CD1c-positive myeloid dendritic cell (primary cell): ENCODE results near the gene IFNA17.
"Not testable (repeated sequence)": the region's sequence is repeated elsewhere in the genome, so short reads cannot be mapped to it uniquely, and the experiment has no call there.

Experiments used
- DNase-seq: peaks from one replicate; pipeline ENCODE4 v3.0.0-alpha.2; 2016; ENCODE audit errors: extremely low spot score

Gene IFNA17

DNA sequence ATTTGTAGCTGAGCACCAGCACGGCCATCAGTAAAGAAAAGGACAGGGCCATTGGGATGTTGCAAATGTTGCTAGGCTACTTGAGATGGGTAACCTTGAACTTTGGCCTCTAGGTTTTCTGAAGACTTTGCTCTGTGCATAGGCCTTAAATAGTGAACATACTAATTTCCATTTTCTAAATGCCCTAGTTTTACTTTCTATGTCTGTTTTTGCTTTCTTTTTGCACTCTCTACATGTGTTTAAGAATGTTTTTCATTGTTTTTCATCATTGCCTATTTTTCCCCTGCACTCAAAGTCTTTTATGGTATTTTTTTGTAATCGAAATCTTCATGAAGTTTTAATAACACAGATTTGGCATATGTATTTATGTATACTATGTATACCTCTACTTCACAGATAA lies at the start of gene IFNA17:
TSS of gene IFNA17 (minus strand) at position 101 of the 400 bp plus-strand sequence. CDS start at position 52, 49 bp downstream.
- DNase-seq, result no peak

DNA sequence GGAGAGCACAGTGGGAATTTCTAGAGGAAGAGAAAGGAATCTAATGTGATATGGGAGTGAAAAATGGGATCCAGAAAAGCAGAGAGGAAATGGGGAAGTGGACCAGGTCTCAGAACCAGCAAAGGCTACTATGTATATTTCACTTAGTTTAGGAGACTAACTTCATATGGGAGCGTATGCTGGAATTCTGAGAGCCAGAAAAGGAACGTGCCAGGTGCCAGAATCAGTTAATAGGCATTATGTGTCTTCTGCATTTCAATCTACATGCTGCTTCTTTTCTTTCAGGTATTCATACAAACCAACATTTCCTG lies 40.3 kb upstream of the IFNA17 start:
- DNase-seq, result no peak

DNA sequence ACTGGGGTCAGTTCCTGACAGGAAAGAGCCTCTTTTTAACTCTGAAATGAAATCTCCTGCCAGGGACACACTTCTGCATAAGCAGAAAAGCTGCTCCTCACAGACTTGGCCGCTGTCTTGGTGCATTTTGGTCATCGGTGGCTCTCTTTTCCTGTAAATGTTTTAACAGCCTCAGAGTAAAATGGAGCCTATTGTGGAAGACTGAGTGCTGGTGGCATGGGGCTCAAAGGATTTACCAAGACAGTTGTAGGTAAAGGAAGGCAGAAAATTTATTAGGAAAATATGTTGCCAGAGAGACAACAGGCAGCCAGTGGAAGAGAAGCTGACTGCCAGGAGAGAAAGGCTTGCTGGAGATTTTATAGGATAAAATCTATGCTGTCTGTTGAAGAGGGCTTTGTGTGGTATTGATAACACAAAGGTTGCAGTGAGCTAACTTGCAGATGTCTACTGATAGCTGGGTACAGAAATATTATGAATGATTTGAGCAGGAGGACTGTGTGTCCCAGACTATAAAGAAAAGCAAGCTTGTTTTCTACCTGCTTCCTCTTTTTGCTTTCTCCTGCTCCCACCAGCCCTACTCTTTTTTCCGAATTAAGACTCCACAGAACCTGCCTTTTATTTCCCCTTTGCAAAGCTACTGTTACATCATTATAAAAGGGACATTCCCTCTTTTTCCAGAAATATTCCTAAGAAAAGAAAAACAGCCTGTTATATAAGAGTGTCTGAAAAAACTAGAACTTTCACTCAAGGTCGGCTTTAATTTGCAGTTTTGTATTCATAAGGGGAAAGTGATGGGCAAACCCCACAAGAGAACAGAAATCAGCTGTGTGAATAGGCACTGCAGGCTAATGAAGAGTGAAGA lies 39.7 kb upstream of the IFNA17 start:
- DNase-seq, result no peak

GRCh38 chr9:21266733-21267484 lies 38.9 kb upstream of the IFNA17 start:
- no peak for DNase-seq

GRCh38 chr9:21265421-21266189 lies 37.6 kb upstream of the IFNA17 start:
- DNase-seq, result no peak

- DNase-seq, result no peak
These were observed 27.7 kb upstream of the IFNA17 start for GRCh38 chr9:21255538-21256212.

- peak; percentile 64 for DNase-seq
These were observed 24.9 kb upstream of the IFNA17 start for GRCh38 chr9:21252721-21253547.

GRCh38 chr9:21251638-21252037 lies 23.6 kb upstream of the IFNA17 start:
- no peak for DNase-seq

GRCh38 chr9:21251190-21251589 lies 23.2 kb upstream of the IFNA17 start:
- no peak for DNase-seq

DNA sequence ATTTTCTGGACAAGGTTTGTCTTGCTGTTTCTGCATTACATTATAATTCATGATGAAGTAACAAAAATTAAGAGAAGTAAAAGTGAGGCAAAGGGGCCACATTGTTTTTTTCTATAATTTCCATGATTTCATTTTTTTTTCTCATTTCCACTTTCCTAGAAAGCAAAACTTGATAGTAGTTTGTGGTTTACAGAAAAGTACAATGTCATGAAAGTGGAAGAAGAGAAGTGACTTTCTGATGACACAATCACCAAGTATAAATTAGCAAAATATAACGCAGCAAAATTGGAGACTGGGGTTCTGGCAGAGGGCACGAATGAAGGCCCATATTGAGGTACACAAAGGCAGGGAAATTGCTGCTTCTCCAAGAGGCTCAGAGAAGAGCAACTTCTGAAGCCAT lies 16.8 kb upstream of the IFNA17 start:
- DNase-seq, result peak; percentile 58

- DNase-seq, result peak; percentile 6
These were observed 11.9 kb upstream of the IFNA17 start, which contains the start of gene IFNA14 for GRCh38 chr9:21239911-21240310. Gene IFNA14 (minus strand): TSS chr9:21240005. CDS start chr9:21239935, 70 bp downstream.

DNA sequence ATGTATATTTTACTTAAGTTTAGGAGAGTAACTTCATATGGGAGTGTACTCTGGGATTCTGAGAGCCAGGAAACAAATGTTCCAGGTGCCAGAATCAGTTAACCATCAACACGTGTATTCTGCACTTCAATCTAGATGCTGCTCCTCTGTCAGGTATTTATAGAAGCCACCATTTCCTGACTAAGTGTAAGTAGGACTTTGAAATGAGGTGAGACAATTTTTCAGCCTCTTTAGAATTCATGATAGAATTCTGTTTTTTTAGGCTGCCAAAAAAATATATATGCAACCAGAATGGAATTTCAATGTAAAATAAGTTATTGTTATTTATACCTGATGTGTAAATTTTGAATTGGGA lies 8.3 kb upstream of the IFNA17 start:
- not testable (repeated sequence) for DNase-seq

DNA sequence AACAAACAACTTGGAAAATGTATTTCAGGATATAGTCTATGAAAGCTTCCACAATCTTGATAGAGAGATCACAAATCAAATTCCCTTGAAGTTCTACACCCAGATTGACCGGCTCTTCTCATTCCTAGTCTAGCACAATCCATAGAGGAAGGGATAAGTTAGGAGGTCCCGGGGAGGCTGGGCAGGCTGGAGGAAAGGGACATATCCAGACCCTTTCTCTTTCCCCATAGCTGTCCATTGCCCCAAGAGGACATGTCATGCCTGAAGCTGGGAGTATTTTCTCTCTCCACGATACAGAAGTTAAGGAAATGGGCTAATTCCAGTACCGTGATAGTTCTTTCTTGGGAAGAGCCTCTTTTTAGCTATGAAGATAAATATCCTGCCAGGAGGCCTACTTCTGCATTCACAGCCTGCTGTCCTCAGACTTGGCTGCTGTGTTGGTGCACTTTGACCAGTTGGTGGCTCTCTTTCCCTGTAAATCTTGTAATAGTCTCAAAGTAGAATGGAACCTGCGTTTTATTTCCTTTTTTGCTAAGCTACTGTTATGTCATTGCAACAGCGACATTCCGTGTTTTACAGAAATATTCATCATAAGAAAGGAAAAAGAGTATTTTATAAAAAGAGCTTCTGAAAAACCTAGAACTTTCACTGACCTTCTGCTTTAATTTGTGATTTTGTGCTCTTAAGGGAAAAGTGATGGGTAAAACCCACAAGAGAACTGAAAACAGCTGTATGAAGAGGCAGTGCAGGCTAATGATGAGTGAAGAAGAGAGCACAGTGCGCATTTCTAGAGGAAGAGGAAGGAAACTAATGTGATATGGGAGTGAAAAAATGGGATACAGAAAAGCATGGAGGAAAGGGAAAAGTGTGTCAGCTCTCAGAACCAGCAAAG lies 7.7 kb upstream of the IFNA17 start:
- DNase-seq, result peak; percentile 72

- no peak for DNase-seq
These were observed 6.2 kb upstream of the IFNA17 start for GRCh38 chr9:21234153-21234687.

- no peak for DNase-seq
These were observed 5.2 kb upstream of the IFNA17 start for GRCh38 chr9:21233258-21233657.

- not testable (repeated sequence) for DNase-seq
These were observed 10.8 kb downstream of the IFNA17 start, which contains the start of gene IFNA16 for GRCh38 chr9:21217211-21217610. Gene IFNA16 (minus strand): TSS chr9:21217311. CDS start chr9:21217305, 6 bp downstream.

GRCh38 chr9:21213411-21214326 lies 14.4 kb downstream of the IFNA17 start:
- peak; percentile 56 for DNase-seq

DNA sequence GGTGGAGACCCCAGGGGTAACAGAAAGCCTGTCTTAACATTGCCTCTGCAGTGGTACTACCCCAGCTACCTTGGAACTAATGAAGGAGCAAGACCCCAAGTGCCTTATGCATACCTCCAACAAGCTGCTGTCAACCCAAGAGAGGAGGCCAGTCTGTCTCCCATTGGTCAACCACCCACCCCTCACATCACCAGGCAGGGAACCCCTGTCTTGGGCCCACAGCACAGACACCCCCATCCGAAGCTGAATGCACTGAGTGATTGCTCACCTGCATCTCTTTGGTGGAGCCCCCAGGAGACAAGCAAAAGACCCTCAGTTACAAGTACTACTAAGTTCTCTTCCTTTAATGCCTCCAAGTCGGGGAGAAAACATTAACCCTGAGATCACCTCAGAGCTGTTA lies 15.9 kb downstream of the IFNA17 start:
- DNase-seq, result not testable (repeated sequence)
